ENCODE data around the gene M1AP.

The M1AP gene

GRCh38 chr2:74599676-74600075 is 48.5 kb downstream of the M1AP start:
- Histone ChIP-seq H2BK5ac (ENCODE audit: low read length) (no peak overlapping the region), H2BK15ac (ENCODE audit: low read length) (no peak overlapping the region), H3K79me1 (ENCODE audit: low read depth, low read length) (no peaks in the 10 kb centered on the region), H2BK120ac (ENCODE audit: low read depth, low read length) (no peak overlapping the region), H4K91ac (ENCODE audit: low read depth, low read length, poor library complexity) (no peak overlapping the region), H2BK12ac (ENCODE audit: low read length) (no peak overlapping the region), H3K23ac (ENCODE audit: low read depth, low read length, poor library complexity) (no peak overlapping the region), H3K9ac (ENCODE audit: low read depth, low read length, poor library complexity) (no peak overlapping the region), H3K4me3 (ENCODE audit: low read length in 2 of 2) (no peak overlapping the region), H3K4ac (ENCODE audit: low read length) (no peak overlapping the region), H4K8ac (ENCODE audit: low read depth, low read length) (no peak overlapping the region), H3K27ac (replicated peaks; ENCODE audit: low read length) (no peak overlapping the region), H3K36me3 (replicated peaks in 1 of 2; ENCODE audit: control insufficient read depth in 2 of 2, insufficient read depth in 2 of 2, low read length in 2 of 2) (no peaks in the 10 kb centered on the region), H3K9me3 (replicated peaks in 1 of 2; ENCODE audit: control insufficient read depth in 2 of 2, insufficient read depth in 1 of 2, low read depth in 1 of 2, low read length in 2 of 2) (no peaks in the 10 kb centered on the region), H3K4me2 (ENCODE audit: insufficient read depth, low read length, poor library complexity, severe bottlenecking) (no peak overlapping the region), H3K18ac (ENCODE audit: low read length) (no peak overlapping the region), H3K14ac (ENCODE audit: low read length) (no peak overlapping the region), H2AFZ (ENCODE audit: low read length) (no peak overlapping the region), H3K27me3 (ENCODE audit: control insufficient read depth in 3 of 3, insufficient read depth in 3 of 3, low read depth in 1 of 3, low read length in 3 of 3) (peaks cover 0 to 47% (median 0%) of the 10 kb centered on the region in 3 experiments), H2AK5ac (ENCODE audit: low read depth, low read length) (no peak overlapping the region), H3K4me1 (ENCODE audit: control insufficient read depth in 2 of 2, insufficient read depth in 1 of 2, low read depth in 1 of 2, low read length in 2 of 2) (no peaks in the 10 kb centered on the region)
- no CpG with 5 or more reads among the region's 3 CpGs for WGBS, 2 donors (ENCODE audit: extremely low coverage in 2 of 2, insufficient read length in 2 of 2, insufficient replicate concordance in 1 of 2)
- no peak for DNase-seq (ENCODE audit: low spot score)

GRCh38 chr2:74597410-74597809 is 50.7 kb downstream of the M1AP start:
- no peak overlapping the region for H4K91ac ChIP-seq (ENCODE audit: low read depth, low read length, poor library complexity)
- no peak overlapping the region for H2AK5ac ChIP-seq (ENCODE audit: low read depth, low read length)
- no peak overlapping the region for H3K27ac ChIP-seq (replicated peaks; ENCODE audit: low read length)
- H2AFZ ChIP-seq (ENCODE audit: low read length) = no peak overlapping the region
- H3K4me2 ChIP-seq (ENCODE audit: insufficient read depth, low read length, poor library complexity, severe bottlenecking) = no peak overlapping the region
- peaks cover 0 to 47% (median 0%) of the 10 kb centered on the region in 3 experiments for H3K27me3 ChIP-seq (ENCODE audit: control insufficient read depth in 3 of 3, insufficient read depth in 3 of 3, low read depth in 1 of 3, low read length in 3 of 3)
- H3K9me3 ChIP-seq (replicated peaks in 1 of 2; ENCODE audit: control insufficient read depth in 2 of 2, insufficient read depth in 1 of 2, low read depth in 1 of 2, low read length in 2 of 2) = no peaks in the 10 kb centered on the region
- H3K18ac ChIP-seq (ENCODE audit: low read length) = no peak overlapping the region
- no peaks in the 10 kb centered on the region for H3K4me1 ChIP-seq (ENCODE audit: control insufficient read depth in 2 of 2, insufficient read depth in 1 of 2, low read depth in 1 of 2, low read length in 2 of 2)
- WGBS, 2 donors (ENCODE audit: extremely low coverage in 2 of 2, insufficient read length in 2 of 2, insufficient replicate concordance in 1 of 2) = no CpG with 5 or more reads among the region's 1 CpG
- H2BK15ac ChIP-seq (ENCODE audit: low read length) = no peak overlapping the region
- H3K36me3 ChIP-seq (replicated peaks in 1 of 2; ENCODE audit: control insufficient read depth in 2 of 2, insufficient read depth in 2 of 2, low read length in 2 of 2) = no peaks in the 10 kb centered on the region
- H4K8ac ChIP-seq (ENCODE audit: low read depth, low read length) = no peak overlapping the region
- H3K14ac ChIP-seq (ENCODE audit: low read length) = no peak overlapping the region
- H3K4ac ChIP-seq (ENCODE audit: low read length) = no peak overlapping the region
- H2BK120ac ChIP-seq (ENCODE audit: low read depth, low read length) = no peak overlapping the region
- H3K4me3 ChIP-seq (ENCODE audit: low read length in 2 of 2) = no peak overlapping the region
- no peak overlapping the region for H3K23ac ChIP-seq (ENCODE audit: low read depth, low read length, poor library complexity)
- no peaks in the 10 kb centered on the region for H3K79me1 ChIP-seq (ENCODE audit: low read depth, low read length)
- no peak for DNase-seq (ENCODE audit: low spot score)
- H3K9ac ChIP-seq (ENCODE audit: low read depth, low read length, poor library complexity) = no peak overlapping the region
- no peak overlapping the region for H2BK5ac ChIP-seq (ENCODE audit: low read length)
- no peak overlapping the region for H2BK12ac ChIP-seq (ENCODE audit: low read length)

GRCh38 chr2:74596584-74596983 is 51.5 kb downstream of the M1AP start:
- no peak overlapping the region for H3K4me2 ChIP-seq (ENCODE audit: insufficient read depth, low read length, poor library complexity, severe bottlenecking)
- no peak overlapping the region for H2BK120ac ChIP-seq (ENCODE audit: low read depth, low read length)
- H3K9me3 ChIP-seq (replicated peaks in 1 of 2; ENCODE audit: control insufficient read depth in 2 of 2, insufficient read depth in 1 of 2, low read depth in 1 of 2, low read length in 2 of 2) = no peaks in the 10 kb centered on the region
- H4K91ac ChIP-seq (ENCODE audit: low read depth, low read length, poor library complexity) = no peak overlapping the region
- no peak overlapping the region for H3K23ac ChIP-seq (ENCODE audit: low read depth, low read length, poor library complexity)
- H2AK5ac ChIP-seq (ENCODE audit: low read depth, low read length) = no peak overlapping the region
- H3K4me3 ChIP-seq (ENCODE audit: low read length in 2 of 2) = no peak overlapping the region
- no peak overlapping the region for H3K4ac ChIP-seq (ENCODE audit: low read length)
- no peak overlapping the region for H3K27ac ChIP-seq (replicated peaks; ENCODE audit: low read length)
- no peaks in the 10 kb centered on the region for H3K4me1 ChIP-seq (ENCODE audit: control insufficient read depth in 2 of 2, insufficient read depth in 1 of 2, low read depth in 1 of 2, low read length in 2 of 2)
- no peak for DNase-seq (ENCODE audit: low spot score)
- H2BK12ac ChIP-seq (ENCODE audit: low read length) = no peak overlapping the region
- H4K8ac ChIP-seq (ENCODE audit: low read depth, low read length) = no peak overlapping the region
- H2BK15ac ChIP-seq (ENCODE audit: low read length) = no peak overlapping the region
- H3K79me1 ChIP-seq (ENCODE audit: low read depth, low read length) = no peaks in the 10 kb centered on the region
- H3K9ac ChIP-seq (ENCODE audit: low read depth, low read length, poor library complexity) = no peak overlapping the region
- no peak overlapping the region for H2BK5ac ChIP-seq (ENCODE audit: low read length)
- H3K14ac ChIP-seq (ENCODE audit: low read length) = no peak overlapping the region
- H2AFZ ChIP-seq (ENCODE audit: low read length) = no peak overlapping the region
- no peaks in the 10 kb centered on the region for H3K36me3 ChIP-seq (replicated peaks in 1 of 2; ENCODE audit: control insufficient read depth in 2 of 2, insufficient read depth in 2 of 2, low read length in 2 of 2)
- no CpG with 5 or more reads among the region's 1 CpG for WGBS, 2 donors (ENCODE audit: extremely low coverage in 2 of 2, insufficient read length in 2 of 2, insufficient replicate concordance in 1 of 2)
- H3K27me3 ChIP-seq (ENCODE audit: control insufficient read depth in 3 of 3, insufficient read depth in 3 of 3, low read depth in 1 of 3, low read length in 3 of 3) = peaks cover 0 to 46% (median 0%) of the 10 kb centered on the region in 3 experiments
- H3K18ac ChIP-seq (ENCODE audit: low read length) = no peak overlapping the region

DNA sequence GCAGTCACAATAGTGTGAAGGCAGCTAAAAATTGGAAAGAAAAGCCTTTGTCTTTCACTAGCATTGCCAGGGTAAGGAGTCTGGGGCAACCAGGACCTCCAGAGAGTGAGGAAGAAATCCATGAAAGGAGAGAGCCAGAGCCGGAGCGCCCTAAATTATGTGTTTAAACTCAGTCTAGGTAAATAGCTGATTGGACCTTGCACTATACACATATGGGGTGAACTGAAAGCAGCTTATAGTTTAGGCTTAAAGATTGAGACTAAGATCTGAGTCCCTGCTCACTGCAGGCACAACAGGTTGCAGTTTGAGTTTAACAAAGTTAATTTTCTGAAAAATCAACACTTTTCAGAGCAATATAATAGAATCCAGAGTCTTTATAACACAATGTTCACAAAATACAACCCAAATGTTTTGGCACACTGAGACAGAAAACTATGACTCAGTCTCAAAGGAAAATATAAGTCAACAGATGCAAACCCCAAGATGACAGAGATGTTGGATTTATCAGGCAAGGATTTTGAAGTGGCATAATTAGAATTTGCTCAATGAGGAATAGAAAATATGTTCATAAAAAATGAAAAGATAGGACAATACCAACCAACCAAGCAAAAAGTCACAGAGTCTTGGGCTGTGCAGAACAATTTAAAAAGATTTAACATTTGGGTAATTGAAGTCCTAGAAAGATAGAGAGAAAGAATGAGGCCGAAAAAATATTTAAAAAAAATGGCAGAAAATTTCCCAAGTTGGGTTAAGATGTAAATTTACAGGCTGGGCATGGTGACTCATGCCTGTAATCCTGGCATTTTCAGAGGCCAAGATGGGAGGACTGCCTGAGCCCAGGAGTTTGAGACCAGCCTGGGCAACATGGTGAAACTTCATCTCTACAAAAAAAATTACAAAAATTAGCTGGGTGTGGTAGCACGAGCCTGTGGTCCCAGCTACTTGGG is 54.0 kb downstream of the M1AP start:
- H2BK120ac ChIP-seq (ENCODE audit: low read depth, low read length) = no peak overlapping the region
- no peak overlapping the region for H4K8ac ChIP-seq (ENCODE audit: low read depth, low read length)
- no peak overlapping the region for H3K23ac ChIP-seq (ENCODE audit: low read depth, low read length, poor library complexity)
- no peaks in the 10 kb centered on the region for H3K36me3 ChIP-seq (replicated peaks in 1 of 2; ENCODE audit: control insufficient read depth in 2 of 2, insufficient read depth in 2 of 2, low read length in 2 of 2)
- no peaks in the 10 kb centered on the region for H3K79me1 ChIP-seq (ENCODE audit: low read depth, low read length)
- WGBS, 2 donors (ENCODE audit: extremely low coverage in 2 of 2, insufficient read length in 2 of 2, insufficient replicate concordance in 1 of 2) = no CpG with 5 or more reads among the region's 4 CpGs
- H2BK5ac ChIP-seq (ENCODE audit: low read length) = no peak overlapping the region
- H4K91ac ChIP-seq (ENCODE audit: low read depth, low read length, poor library complexity) = no peak overlapping the region
- no peak overlapping the region for H3K18ac ChIP-seq (ENCODE audit: low read length)
- DNase-seq (ENCODE audit: low spot score) = no peak
- no peaks in the 10 kb centered on the region for H3K9me3 ChIP-seq (replicated peaks in 1 of 2; ENCODE audit: control insufficient read depth in 2 of 2, insufficient read depth in 1 of 2, low read depth in 1 of 2, low read length in 2 of 2)
- no peak overlapping the region for H2BK12ac ChIP-seq (ENCODE audit: low read length)
- H2AK5ac ChIP-seq (ENCODE audit: low read depth, low read length) = no peak overlapping the region
- no peak overlapping the region for H3K14ac ChIP-seq (ENCODE audit: low read length)
- no peak overlapping the region for H3K4me2 ChIP-seq (ENCODE audit: insufficient read depth, low read length, poor library complexity, severe bottlenecking)
- peaks cover 0 to 50% (median 0%) of the 10 kb centered on the region in 3 experiments for H3K27me3 ChIP-seq (ENCODE audit: control insufficient read depth in 3 of 3, insufficient read depth in 3 of 3, low read depth in 1 of 3, low read length in 3 of 3)
- no peak overlapping the region for H3K4me3 ChIP-seq (ENCODE audit: low read length in 2 of 2)
- H3K9ac ChIP-seq (ENCODE audit: low read depth, low read length, poor library complexity) = no peak overlapping the region
- H3K27ac ChIP-seq (replicated peaks; ENCODE audit: low read length) = no peak overlapping the region
- H2BK15ac ChIP-seq (ENCODE audit: low read length) = no peak overlapping the region
- H2AFZ ChIP-seq (ENCODE audit: low read length) = no peak overlapping the region
- H3K4ac ChIP-seq (ENCODE audit: low read length) = no peak overlapping the region
- H3K4me1 ChIP-seq (ENCODE audit: control insufficient read depth in 2 of 2, insufficient read depth in 1 of 2, low read depth in 1 of 2, low read length in 2 of 2) = no peaks in the 10 kb centered on the region

All from neuronal stem cell (in vitro differentiated cells).